Stimulated activated CD8-positive, alpha-beta memory T cell treated with anti-CD3 and anti-CD28 coated beads, Interleukin-7, amount 100 ng/mL, for 48 hours (primary cell): ENCODE results near the gene COL19A1.

ENCODE experiments used
- DNase-seq, 2 donors: peaks; one replicate each; pipeline ENCODE4 v3.0.0-alpha.2; 2020; ENCODE audit warnings: low read depth in 1 of 2; ENCODE audit errors: extremely low read depth in 1 of 2

COL19A1 gene

GRCh38 chr6:70215460-70216108 is 349.2 kb downstream of the COL19A1 start:
- no peak for DNase-seq

- no peak for DNase-seq
Observed at GRCh38 chr6:70216767-70217166, 350.4 kb downstream of the COL19A1 start.

- no peak for DNase-seq
Observed at GRCh38 chr6:70219943-70220613, 353.7 kb downstream of the COL19A1 start.

GRCh38 chr6:70221025-70221714 is 354.8 kb downstream of the COL19A1 start:
- no peak for DNase-seq

GRCh38 chr6:70221715-70222438 is 355.5 kb downstream of the COL19A1 start:
- no peak for DNase-seq

- DNase-seq: no peak
Observed at GRCh38 chr6:70222439-70222749, 356.0 kb downstream of the COL19A1 start.

GRCh38 chr6:70225055-70225454 is 358.7 kb downstream of the COL19A1 start:
- DNase-seq: no peak

GRCh38 chr6:70231311-70231710 is 365.0 kb downstream of the COL19A1 start:
- DNase-seq: no peak

- no peak for DNase-seq
Observed at GRCh38 chr6:70234561-70235236, 368.3 kb downstream of the COL19A1 start.

- DNase-seq: no peak
Observed at GRCh38 chr6:70236343-70236742, 370.0 kb downstream of the COL19A1 start.

- no peak for DNase-seq
Observed at GRCh38 chr6:70241031-70241430, 374.7 kb downstream of the COL19A1 start.

- no peak for DNase-seq
Observed at GRCh38 chr6:70241991-70242420, 375.6 kb downstream of the COL19A1 start.

- DNase-seq: no peak
Observed at GRCh38 chr6:70246118-70246517, 379.8 kb downstream of the COL19A1 start.

- no peak for DNase-seq
Observed at GRCh38 chr6:70252604-70253003, 386.2 kb downstream of the COL19A1 start.

GRCh38 chr6:70253923-70254322 is 387.6 kb downstream of the COL19A1 start:
- DNase-seq: no peak

- no peak for DNase-seq
Observed at GRCh38 chr6:70254784-70255183, 388.4 kb downstream of the COL19A1 start.

- DNase-seq: no peak
Observed at GRCh38 chr6:70257768-70258273, 391.5 kb downstream of the COL19A1 start.

GRCh38 chr6:70258483-70258882 is 392.1 kb downstream of the COL19A1 start:
- DNase-seq: no peak
